ENCODE data around the gene TMEM215.
"Not testable (repeated sequence)": the region's sequence is repeated elsewhere in the genome, so short reads cannot be mapped to it uniquely, and the experiment has no call there.

Gene TMEM215

GRCh38 chr9:32783168-32783891 lies at the start of gene TMEM215:
TMEM215 (plus strand) TSS chr9:32783540; CDS start chr9:32784184, 644 bp downstream.
- DNase-seq (ENCODE audit: low spot score): no peak

- no peak for DNase-seq (ENCODE audit: low spot score)
Observed at GRCh38 chr9:32735476-32735875, 47.9 kb upstream of the TMEM215 start.

- DNase-seq (ENCODE audit: low spot score): no peak
Observed at GRCh38 chr9:32737378-32737777, 46.0 kb upstream of the TMEM215 start.

- no peak for DNase-seq (ENCODE audit: low spot score)
Observed at GRCh38 chr9:32738501-32739172, 44.7 kb upstream of the TMEM215 start.

- DNase-seq (ENCODE audit: low spot score): no peak
Observed at GRCh38 chr9:32741706-32742105, 41.6 kb upstream of the TMEM215 start.

GRCh38 chr9:32742296-32742695 lies 41.0 kb upstream of the TMEM215 start:
- DNase-seq (ENCODE audit: low spot score): no peak

GRCh38 chr9:32748013-32748412 lies 35.3 kb upstream of the TMEM215 start:
- DNase-seq (ENCODE audit: low spot score): no peak

GRCh38 chr9:32755730-32756129 lies 27.6 kb upstream of the TMEM215 start:
- no peak for DNase-seq (ENCODE audit: low spot score)

- DNase-seq (ENCODE audit: low spot score): no peak
Observed at GRCh38 chr9:32764139-32764538, 19.2 kb upstream of the TMEM215 start.

- no peak for DNase-seq (ENCODE audit: low spot score)
Observed at GRCh38 chr9:32775283-32775682, 8.1 kb upstream of the TMEM215 start.

GRCh38 chr9:32776201-32776600 lies 7.1 kb upstream of the TMEM215 start:
- no peak for DNase-seq (ENCODE audit: low spot score)

- no peak for DNase-seq (ENCODE audit: low spot score)
Observed at GRCh38 chr9:32782476-32783167, 718 bp upstream of the TMEM215 start.

- DNase-seq (ENCODE audit: low spot score): no peak
Observed at GRCh38 chr9:32787816-32788215, 4.5 kb downstream of the TMEM215 start.

- not testable (repeated sequence) for DNase-seq (ENCODE audit: low spot score)
Observed at GRCh38 chr9:32796015-32796414, 12.7 kb downstream of the TMEM215 start.

GRCh38 chr9:32801530-32801929 lies 18.2 kb downstream of the TMEM215 start:
- DNase-seq (ENCODE audit: low spot score): no peak

GRCh38 chr9:32807217-32807616 lies 23.9 kb downstream of the TMEM215 start:
- no peak for DNase-seq (ENCODE audit: low spot score)

- no peak for DNase-seq (ENCODE audit: low spot score)
Observed at GRCh38 chr9:32811246-32811645, 27.9 kb downstream of the TMEM215 start.

GRCh38 chr9:32820322-32820721 lies 37.0 kb downstream of the TMEM215 start:
- no peak for DNase-seq (ENCODE audit: low spot score)

GRCh38 chr9:32823101-32823500 lies 39.8 kb downstream of the TMEM215 start:
- no peak for DNase-seq (ENCODE audit: low spot score)

- no peak for DNase-seq (ENCODE audit: low spot score)
Observed at GRCh38 chr9:32823551-32823950, 40.2 kb downstream of the TMEM215 start.

- DNase-seq (ENCODE audit: low spot score): no peak
Observed at GRCh38 chr9:32825203-32825602, 41.9 kb downstream of the TMEM215 start.

- DNase-seq (ENCODE audit: low spot score): no peak
Observed at GRCh38 chr9:32828861-32829260, 45.5 kb downstream of the TMEM215 start.

- no peak for DNase-seq (ENCODE audit: low spot score)
Observed at GRCh38 chr9:32832346-32832745, 49.0 kb downstream of the TMEM215 start.

All from HuH-7.5 (cell line).